Umbilical cord (tissue), 2 donors: ENCODE results near the gene USP25. TPM values are rescaled to one million over a fixed set of nuclear protein-coding genes. Genes with fewer than 3 reads are reported as not detected.
"Not testable (repeated sequence)": the region's sequence is repeated elsewhere in the genome, so short reads cannot be mapped to it uniquely, and the experiment has no call there.

Experiments
- DNase-seq: peaks from one replicate; pipeline ENCODE4 v3.0.0-alpha.2; 2015; ENCODE audit warnings: low spot score
- total RNA-seq: library from RNA; depleted of rRNA; stranded (reverse); fragments of >200 nt; gene quantifications from one replicate; pipeline ENCODE4 v1.2.3, GENCODE V29; 2014; ENCODE audit warnings: low replicate concordance; ENCODE audit not compliant: insufficient read depth

Gene USP25
- total RNA-seq, 1 donor from 2014 or later, result 96.3 TPM

DNA sequence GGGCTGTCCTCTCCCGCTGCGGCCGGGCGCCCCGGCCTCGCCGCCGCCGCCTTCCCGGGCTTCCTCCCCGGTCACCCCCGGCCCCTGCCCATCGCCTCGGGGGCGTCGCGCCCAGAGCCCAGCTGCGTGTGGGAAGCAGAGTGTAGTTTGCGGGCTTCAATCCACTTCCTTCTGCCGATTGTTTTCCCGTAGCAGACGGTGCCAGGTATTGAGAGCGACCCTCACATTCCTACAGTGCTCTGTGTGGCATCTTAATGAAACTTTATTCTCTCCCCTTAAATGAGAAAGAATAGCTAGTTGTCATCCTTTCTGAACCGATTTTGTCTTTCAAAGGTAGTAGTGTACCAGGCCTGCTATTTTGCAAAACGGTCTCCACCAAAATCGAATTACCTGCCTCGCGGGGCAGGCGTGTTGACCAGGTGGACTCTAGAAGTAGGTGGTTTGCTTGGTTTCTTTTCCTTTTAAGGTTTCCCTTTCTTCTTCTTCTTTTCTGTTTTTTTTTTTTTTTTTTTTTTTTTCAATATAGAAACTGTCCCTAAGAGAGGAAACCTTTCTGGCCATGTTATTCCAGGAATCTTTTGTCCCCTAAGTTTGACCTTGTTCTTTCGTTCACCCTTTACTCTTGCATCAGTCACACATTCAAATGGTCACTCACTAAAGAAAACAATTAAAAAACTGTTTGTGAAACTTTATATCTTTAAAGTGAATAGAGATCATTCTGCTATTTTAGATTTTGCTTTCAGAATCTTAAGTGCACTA, 881 bp downstream of the USP25 start:
- DNase-seq, result peak; percentile 38

- no peak for DNase-seq
Observed at GRCh38 chr21:15731243-15731613, 1.4 kb downstream of the USP25 start.

DNA sequence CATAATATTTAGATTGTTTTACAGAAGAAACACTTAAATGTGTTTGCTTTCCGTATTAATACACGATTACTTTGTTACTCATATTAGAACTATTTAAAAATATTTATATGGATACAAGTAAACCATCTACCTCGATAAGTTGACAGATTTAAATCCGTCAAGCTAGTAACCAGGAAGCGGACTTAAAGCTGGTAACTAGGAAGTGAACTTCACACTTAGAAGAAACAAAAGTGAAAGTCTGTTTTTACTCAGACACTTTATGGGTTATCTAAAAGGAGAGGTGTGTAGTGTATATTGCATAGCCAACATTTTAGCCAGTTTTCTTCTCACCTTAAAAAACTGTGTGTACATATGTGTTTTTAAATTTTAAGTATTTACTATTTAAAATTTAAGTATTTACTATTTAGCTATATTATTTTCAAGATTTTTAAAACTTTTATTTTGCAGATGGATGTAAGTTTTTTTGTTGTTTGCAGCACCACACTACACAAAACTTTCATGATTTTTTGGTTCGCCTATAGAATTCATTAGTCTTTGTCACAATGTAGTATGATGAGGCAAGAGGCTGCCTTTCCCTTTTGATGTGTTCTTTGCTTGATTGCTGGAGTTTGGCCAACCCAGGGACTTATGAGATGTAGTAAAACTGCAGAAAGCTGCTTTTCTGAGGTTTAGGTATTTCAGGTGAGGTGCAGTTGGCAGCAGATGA, 2.7 kb downstream of the USP25 start:
- peak; percentile 59 for DNase-seq

- no peak for DNase-seq
Observed at GRCh38 chr21:15732996-15733329, 3.2 kb downstream of the USP25 start.

DNA sequence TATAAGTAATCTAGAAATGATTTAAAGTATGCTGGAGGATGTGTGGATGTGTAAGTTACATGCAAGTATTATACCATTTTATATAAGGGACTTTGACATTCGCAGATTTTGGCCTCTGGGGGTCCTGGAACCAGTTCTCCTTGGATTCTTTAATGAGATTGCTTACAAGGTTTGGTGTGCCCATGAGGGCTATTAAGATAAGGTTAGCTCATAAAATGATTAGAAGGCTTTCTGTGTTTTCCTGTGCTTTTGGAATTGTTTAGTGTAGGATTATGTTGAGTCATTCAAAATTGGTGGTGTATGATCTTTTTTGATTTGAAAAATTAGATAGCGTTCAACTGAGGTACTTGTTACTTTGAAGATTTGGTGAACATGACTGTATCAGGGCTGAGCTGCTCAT, 5.6 kb downstream of the USP25 start:
- DNase-seq, result no peak

GRCh38 chr21:15735931-15736330, 6.1 kb downstream of the USP25 start:
- DNase-seq, result not testable (repeated sequence)

GRCh38 chr21:15738779-15739178, 9.0 kb downstream of the USP25 start:
- DNase-seq, result not testable (repeated sequence)

- DNase-seq, result no peak
Observed at GRCh38 chr21:15740383-15740782, 10.6 kb downstream of the USP25 start.

GRCh38 chr21:15741510-15741909, 11.7 kb downstream of the USP25 start:
- no peak for DNase-seq

GRCh38 chr21:15742052-15742670, 12.4 kb downstream of the USP25 start:
- no peak for DNase-seq

DNA sequence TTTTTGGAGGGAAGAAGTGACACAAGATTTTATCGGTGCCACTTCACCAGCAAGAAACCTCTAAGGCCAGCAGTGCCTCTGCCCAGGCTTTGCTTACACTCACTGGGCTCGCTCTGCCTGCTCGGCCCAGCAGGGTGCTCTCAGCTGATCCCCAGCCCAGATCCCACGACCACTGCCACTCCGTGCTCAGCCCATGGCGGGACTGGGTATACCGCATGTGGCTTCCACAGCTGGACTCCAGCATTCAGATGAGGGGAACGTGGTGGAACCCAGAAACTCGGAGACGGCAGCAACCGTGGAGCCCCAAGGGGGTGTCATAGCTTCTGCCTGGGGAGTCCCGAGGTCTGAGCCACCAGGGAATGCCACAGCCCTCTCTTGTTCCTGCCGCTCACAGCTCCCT, 12.9 kb downstream of the USP25 start:
- DNase-seq, result no peak

DNA sequence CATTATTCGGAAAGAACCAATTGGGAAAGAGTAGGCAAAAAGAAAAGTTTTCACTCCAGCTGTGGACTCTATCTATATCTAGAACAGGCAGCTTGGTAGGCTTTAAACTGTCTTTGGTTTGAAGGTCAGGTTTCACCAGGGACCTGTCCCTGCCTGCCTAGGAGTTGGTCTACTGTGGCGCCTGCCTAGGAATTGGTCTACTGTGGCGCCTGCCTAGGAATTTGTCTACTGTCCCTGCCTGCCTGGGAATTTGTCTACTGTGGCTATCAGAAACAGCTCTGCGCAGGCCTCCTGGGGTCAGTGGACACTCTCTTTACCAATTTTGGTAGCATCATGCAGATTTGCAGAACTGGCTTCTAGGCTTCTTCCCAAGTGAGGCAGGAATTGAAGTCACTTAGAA, 13.8 kb downstream of the USP25 start:
- no peak for DNase-seq

GRCh38 chr21:15744926-15745325, 15.1 kb downstream of the USP25 start:
- no peak for DNase-seq

DNA sequence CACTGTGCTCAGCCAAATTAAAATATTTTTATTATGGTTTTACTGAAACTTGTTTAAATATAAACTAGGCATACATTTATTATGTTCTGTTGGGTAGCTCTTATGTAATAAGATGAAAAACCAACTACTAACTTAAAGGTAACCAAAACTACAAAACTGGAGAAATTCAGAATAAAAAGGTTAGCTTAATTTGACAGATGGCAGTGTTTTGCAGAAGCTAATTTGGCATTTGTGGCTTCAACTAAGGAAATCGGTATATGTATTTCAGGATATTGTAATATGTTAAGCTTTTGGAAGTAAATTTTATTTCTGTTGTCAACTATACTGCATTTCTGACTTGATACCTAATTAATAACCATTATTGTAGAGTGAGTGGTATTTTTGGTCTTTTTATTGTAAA, 18.8 kb downstream of the USP25 start:
- DNase-seq, result no peak

DNA sequence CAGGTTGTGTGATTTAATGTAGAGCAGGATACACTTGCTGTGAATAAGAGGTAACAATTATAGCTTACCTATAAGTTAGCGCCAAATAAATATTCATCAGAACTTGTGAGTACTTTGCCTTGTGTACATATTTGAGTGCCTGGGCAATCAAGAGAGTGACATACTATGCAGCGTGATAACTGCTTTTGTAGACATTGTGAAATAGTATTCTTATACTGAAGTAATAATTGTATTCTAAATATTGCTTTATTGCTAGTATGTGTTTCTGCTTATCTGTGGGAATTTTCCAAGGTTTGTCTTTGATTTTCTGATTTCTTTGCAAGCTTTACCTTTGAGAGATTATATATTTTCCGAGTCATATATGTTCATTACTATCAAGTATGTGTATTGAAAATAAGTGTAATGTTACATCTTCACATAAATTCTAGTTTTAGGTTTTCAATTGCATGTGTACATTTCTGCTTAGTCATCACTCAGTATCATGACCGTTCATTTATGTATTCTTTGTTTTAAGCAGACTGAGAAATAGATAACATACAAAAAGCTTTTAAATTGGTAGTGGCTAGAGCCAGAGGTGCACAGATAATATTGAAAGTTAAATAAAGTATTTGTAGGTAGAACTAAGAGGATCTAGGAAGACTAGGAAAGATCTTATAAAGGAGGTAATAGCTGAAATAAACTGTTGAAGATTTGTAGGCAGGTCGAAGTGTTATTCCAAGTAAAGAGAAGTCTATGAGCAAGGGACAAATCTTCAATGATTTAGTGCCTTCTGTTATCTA, 19.5 kb downstream of the USP25 start:
- no peak for DNase-seq

- peak; percentile 39 for DNase-seq
Observed at GRCh38 chr21:15749861-15750159, 20.0 kb downstream of the USP25 start.

DNA sequence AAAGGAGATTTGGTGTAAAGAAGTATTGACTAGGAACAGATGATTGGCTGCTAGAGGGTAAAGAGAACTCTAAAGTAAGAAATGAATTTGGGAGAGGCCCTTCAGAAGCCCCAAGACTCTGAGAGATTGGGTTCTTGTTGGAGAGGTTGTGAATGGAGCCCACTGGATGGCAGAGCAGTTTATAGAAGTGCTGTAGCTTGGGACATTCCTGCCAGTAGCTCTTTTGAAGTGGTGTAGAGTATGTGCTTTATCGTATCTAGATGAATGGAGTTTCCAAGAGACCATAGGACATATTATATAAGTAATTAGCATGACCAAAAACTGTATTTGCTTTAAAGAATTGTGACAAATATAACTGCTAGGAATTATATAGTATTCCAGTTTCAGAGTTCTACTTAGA, 21.3 kb downstream of the USP25 start:
- no peak for DNase-seq

- no peak for DNase-seq
Observed at GRCh38 chr21:15751546-15751945, 21.8 kb downstream of the USP25 start.

GRCh38 chr21:15752763-15753407, 23.1 kb downstream of the USP25 start:
- DNase-seq, result no peak

DNA sequence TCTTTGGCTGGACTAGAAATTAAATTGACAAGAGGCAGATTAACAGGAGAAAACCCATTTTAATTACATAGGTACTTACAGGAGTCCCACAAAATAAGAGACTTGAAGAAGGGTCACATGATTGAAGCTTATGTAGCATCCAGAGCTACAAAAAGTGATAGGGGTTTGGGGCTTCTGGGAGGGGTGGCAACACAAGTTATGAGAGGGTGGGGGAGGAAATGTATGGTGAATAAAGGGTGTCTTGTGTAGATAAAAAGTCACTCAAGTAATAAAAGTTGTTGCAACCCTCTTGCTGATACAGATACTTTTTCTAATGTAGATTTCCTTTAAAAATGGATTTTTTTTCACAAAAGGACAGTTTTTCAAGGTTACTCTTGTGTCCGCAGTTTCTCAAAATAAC, 24.0 kb downstream of the USP25 start:
- DNase-seq, result no peak

DNA sequence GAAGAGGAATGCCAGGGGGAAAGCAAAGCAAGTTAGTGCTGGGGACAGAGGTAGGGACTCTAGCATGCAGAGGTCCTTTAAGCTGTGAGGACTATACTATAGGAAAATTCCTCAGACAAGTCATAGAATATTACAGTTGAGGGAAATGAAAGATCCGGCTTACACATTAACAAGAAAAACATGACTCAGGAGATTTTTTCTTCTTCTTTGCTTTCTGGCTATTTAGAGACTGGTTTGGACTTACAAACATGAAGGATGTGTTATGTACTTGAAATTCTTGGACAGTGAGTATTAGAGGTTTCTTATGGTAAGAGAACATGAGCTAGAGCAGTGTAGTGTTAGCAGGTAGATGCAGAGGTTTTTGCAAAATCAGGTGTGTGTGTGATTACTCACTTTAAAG, 24.9 kb downstream of the USP25 start:
- no peak for DNase-seq

GRCh38 chr21:15755125-15755524, 25.3 kb downstream of the USP25 start:
- no peak for DNase-seq
